ENCODE measurements around the gene SLC13A5.
"Not testable (repeated sequence)": the region's sequence is repeated elsewhere in the genome, so short reads cannot be mapped to it uniquely, and the experiment has no call there.

Gene SLC13A5

GRCh38 chr17:6658411-6658810, 54.8 kb downstream of the SLC13A5 start:
- DNase-seq: not testable (repeated sequence)

DNA sequence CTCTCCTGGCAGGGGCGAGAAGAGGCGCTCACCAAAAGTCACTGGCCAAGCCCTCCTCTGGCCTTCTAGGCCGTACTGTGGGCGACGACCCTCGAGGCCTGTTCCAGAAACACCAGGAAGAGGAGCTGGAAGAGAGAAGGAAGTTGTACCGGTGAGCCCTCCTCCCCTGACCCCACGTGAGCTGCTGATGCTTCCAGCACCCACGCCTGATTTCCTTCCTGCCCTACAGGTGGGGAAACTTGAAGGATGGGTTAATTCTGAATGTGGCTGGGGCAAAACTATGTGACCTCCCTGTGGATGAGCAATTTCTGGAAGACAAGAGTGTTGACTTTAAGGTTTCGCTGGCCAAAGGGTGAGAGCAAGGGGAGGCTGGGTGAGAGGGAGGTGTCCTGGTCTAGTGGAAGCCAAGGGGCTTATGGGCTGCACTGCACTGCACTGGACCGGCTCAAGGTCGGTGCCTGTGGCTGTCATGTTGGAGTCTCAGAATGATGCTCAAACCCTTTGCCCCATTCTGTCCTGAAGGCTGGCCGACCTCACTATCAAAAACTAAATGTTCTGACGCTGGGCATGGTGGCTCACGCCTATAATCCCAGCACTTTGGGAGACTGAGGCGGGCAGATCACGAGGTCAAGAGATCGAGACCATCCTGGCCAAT, 55.4 kb downstream of the SLC13A5 start:
- DNase-seq: no peak

GRCh38 chr17:6656797-6657632, 56.2 kb downstream of the SLC13A5 start:
- peak; percentile 76 for DNase-seq

- DNase-seq: not testable (repeated sequence)
Measured at GRCh38 chr17:6655732-6656361, 57.3 kb downstream of the SLC13A5 start.

GRCh38 chr17:6654841-6655731, 58.1 kb downstream of the SLC13A5 start:
- no peak for DNase-seq

GRCh38 chr17:6651919-6652452, 61.2 kb downstream of the SLC13A5 start:
- DNase-seq: peak; percentile 58

- DNase-seq: peak; percentile 97
Measured at GRCh38 chr17:6651354-6651918, 61.7 kb downstream of the SLC13A5 start, which contains the start of the genes C17orf100 and MED31. Gene C17orf100 (plus strand): TSS chr17:6651762. CDS start chr17:6651914, 152 bp downstream. Gene MED31 (minus strand): TSS chr17:6651605. CDS start chr17:6651528, 77 bp downstream.

DNA sequence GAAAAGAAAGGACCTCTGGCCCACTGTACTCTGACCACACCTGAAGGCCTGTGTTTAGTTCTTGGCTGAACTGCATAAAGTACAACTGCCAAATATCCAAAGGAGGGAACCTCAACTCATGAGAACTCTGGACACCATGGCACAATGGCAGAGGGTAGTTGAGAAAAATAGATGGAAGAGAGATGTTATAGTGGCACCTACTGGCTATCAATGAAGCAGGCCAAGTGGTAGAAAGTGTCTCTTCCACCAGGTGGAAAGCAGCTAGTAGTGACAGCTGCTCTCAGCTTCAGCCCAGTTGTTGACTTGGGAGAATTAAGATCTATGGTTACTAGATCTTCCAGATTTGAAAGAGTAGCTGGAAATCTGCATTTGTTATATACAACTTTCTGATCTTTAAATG, 65.0 kb downstream of the SLC13A5 start:
- no peak for DNase-seq

GRCh38 chr17:6643451-6644125, 69.6 kb downstream of the SLC13A5 start:
- DNase-seq: no peak

DNA sequence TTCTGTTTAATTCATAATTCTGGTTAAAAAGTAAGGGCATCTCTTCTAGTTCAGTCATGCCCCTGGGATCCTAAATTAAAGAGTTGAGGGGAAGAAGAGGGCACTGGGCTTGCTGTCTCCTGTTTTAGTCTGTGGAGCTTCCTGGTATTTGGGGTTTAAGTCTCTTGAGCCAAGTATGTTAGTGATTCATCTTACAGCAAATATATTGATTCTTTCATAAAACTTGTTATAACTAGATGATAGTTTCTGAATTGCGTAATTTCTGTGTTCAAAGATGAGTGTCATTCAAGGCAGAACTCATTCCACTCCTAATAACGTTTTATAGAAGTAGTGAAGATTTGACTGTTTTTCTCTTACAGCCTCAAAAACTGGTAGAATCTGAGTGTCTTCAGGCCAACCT, 70.6 kb downstream of the SLC13A5 start:
- DNase-seq: no peak

DNA sequence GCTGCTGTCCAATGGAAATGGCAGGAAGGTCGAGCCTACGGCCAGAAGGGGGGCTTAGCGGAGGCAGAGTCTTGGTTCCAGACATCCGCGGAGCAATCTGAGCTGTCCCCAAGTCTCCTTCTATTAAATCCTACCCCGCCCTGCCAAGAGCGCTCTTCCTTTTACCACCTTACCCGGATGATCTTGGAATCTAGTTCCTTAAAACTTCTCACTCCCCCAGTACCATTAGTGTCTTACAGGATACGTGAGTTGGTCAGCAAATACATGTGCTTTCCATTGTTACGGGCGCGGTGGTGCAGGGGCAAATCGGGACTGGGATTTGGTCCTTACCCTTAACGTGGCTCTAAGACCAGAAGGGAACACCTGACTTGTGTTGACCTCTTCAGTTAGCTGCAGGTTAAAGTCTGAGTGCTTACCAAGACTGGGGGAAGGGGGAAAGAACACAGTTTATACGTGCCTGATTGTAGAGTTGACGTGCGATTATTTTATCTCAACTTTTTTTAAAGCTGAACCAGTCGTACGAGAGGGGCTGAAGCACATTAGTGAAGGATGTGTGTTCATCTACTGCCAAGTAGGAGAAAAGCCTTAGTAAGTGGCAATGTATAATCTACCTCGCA, 71.8 kb downstream of the SLC13A5 start:
- DNase-seq: no peak

DNA sequence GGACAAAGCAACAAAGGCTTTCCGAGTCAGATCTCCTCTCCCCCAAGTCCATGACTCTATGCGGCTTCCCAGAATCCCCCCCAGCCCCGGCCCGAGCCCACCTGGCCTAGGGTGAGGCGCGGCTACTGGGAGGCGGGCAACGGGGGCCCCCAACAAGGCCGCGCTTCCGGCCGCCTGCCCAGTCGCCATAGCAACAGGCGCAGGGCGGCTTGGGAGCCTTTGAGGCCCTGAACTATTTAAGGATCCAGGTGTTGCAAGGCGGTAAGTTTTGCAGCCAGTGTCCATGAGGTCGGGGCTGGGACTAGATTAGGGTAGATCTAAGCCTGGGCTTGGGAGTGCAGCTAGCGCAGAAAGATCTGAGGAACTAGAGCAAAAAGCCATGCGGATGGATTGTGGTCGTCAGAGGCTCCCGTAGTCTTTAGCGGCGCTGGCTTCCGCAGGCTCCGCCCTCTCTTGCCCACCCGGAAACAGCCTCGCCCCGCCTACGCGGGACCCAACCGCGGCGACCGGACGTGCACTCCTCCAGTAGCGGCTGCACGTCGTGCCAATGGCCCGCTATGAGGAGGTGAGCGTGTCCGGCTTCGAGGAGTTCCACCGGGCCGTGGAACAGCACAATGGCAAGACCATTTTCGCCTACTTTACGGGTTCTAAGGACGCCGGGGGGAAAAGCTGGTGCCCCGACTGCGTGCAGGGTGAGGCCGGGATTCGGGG, 72.5 kb downstream of the SLC13A5 start, which contains the start of the genes KIAA0753 and TXNDC17:
Gene KIAA0753 (minus strand): TSS at position 176 of the 711 bp plus-strand sequence. CDS start 5,608 bp downstream, outside the sequence.
Gene TXNDC17 (plus strand): TSS at position 525 of the 711 bp plus-strand sequence. CDS start 23 bp downstream, at position 548.
- peak; percentile 96 for DNase-seq

DNA sequence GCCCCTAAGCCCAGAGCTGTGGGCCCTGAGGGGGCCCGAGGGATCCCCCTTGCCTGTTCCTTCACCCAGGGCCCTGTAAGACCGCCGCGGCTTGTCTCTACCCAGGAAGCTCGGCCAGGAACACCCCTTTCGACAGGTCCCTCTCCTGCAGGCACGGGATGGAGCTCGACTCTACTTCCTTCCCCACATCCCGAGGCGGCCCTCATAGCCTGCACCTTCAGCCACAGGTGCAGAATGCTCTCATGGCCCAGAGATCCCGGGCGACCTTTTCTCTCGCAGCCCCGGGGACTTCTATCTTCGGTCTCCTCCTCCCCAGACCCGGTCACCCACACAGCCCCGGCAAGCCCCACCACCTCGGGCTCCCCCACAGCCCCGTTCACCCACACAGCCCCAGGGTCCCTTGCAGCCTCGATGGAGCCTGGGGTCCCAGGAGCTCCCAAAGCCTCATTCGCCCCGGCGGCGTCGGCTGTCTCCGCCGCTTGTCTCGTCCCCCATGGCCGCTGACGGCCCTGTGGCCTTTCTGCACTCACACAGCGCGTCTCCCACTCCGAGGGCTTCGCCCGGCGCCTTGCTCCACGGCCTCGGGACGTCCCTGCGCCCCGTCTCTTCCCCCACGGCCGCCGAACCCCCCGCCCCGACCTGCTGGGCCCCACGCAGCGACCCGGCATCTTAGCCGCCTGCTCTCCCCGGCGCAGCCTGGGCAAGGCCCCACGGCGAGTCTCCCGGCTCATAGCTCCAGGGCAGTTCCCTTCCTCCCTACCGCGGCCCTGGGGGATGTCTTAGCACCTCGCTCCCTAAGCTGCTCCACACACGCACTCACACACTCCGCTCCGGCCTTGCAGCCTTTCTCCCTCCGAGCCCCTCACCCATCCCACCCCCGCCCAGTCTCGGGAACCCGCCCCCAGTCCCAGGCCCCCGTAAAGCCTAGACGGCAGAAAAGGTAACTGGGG, 73.3 kb downstream of the SLC13A5 start:
- peak; percentile 52 for DNase-seq

GRCh38 chr17:6639014-6639585, 74.1 kb downstream of the SLC13A5 start:
- no peak for DNase-seq

- no peak for DNase-seq
Measured at GRCh38 chr17:6638046-6638908, 74.9 kb downstream of the SLC13A5 start.

DNA sequence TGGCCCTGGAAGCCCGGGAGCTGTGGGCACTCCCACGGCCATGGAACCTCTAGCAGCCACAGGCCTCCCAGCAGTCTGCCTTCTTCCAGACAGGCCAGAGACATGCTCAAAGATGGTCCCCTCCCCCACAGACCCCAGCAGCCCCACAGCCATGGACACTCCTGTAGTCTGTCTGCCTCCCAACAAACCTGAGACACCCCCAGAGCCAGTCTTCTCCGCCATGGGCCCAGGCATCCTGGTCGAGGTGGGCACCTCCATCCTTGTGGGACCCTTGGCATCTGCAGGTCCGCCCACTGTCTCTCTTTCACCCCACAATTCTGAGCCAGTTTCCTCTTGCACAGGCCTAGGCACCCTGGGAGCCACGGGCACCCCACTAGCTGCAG, 75.7 kb downstream of the SLC13A5 start:
- DNase-seq: no peak

Measured in activated CD4-positive, alpha-beta T cell treated with anti-CD3 and anti-CD28 coated beads for 48 hours (primary cell).